Measurements from ENCODE around the gene RANBP17.

DNA sequence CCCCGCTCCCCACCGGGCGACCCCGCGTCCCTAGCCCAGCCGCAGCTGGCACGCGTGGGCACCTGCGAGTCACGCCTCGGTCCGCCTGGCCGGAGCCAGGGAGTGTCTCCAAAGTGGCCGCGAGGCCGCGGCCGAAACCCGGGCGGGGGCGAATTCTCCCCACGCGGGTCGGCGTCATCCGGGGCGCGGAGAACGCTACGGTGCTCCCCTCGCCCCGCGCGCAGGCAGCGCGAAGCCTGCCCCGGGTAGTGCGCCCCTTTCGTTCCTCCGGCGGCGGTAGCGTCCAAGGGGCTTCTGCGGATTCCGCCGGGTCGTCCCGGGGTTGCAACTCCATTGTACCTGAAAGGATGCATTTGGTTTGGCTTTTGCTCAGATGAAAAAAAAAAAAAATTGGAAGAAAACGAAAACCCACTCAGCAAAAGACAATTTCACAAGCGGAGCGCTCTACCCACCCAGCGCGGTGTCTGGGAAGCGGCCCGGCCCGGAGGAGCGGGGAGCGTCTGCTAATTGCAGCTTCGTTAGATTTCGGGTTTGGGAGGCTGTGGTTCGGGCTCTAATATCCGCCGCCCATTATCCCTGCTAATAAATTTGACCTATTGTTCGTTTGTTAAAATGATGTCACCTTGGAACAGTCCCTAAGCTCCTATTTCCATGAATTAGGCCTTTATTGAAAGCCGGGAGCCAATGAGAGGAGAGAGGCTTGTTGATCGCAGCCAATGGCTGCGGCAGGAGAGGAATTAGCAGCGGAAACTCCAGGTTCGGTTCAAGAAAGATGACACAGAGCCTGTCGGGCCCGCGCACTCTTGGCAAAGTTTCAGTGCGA, 446.8 kb downstream of the RANBP17 start, which contains the start of gene TLX3:
- TF ChIP-seq, protein P1, sequence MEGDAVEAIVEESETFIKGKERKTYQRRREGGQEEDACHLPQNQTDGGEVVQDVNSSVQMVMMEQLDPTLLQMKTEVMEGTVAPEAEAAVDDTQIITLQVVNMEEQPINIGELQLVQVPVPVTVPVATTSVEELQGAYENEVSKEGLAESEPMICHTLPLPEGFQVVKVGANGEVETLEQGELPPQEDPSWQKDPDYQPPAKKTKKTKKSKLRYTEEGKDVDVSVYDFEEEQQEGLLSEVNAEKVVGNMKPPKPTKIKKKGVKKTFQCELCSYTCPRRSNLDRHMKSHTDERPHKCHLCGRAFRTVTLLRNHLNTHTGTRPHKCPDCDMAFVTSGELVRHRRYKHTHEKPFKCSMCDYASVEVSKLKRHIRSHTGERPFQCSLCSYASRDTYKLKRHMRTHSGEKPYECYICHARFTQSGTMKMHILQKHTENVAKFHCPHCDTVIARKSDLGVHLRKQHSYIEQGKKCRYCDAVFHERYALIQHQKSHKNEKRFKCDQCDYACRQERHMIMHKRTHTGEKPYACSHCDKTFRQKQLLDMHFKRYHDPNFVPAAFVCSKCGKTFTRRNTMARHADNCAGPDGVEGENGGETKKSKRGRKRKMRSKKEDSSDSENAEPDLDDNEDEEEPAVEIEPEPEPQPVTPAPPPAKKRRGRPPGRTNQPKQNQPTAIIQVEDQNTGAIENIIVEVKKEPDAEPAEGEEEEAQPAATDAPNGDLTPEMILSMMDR (conservative IDR thresholded peaks at IDR 0.05; ENCODE audit: low read depth, low read length), result no peak
- TF ChIP-seq EZH2phosphoT487 (IDR thresholded peaks at IDR 0.05; ENCODE audit: borderline replicate concordance, low read length), result no peak
